ENCODE measurements around the gene MYO3A.

MYO3A gene, protein sequence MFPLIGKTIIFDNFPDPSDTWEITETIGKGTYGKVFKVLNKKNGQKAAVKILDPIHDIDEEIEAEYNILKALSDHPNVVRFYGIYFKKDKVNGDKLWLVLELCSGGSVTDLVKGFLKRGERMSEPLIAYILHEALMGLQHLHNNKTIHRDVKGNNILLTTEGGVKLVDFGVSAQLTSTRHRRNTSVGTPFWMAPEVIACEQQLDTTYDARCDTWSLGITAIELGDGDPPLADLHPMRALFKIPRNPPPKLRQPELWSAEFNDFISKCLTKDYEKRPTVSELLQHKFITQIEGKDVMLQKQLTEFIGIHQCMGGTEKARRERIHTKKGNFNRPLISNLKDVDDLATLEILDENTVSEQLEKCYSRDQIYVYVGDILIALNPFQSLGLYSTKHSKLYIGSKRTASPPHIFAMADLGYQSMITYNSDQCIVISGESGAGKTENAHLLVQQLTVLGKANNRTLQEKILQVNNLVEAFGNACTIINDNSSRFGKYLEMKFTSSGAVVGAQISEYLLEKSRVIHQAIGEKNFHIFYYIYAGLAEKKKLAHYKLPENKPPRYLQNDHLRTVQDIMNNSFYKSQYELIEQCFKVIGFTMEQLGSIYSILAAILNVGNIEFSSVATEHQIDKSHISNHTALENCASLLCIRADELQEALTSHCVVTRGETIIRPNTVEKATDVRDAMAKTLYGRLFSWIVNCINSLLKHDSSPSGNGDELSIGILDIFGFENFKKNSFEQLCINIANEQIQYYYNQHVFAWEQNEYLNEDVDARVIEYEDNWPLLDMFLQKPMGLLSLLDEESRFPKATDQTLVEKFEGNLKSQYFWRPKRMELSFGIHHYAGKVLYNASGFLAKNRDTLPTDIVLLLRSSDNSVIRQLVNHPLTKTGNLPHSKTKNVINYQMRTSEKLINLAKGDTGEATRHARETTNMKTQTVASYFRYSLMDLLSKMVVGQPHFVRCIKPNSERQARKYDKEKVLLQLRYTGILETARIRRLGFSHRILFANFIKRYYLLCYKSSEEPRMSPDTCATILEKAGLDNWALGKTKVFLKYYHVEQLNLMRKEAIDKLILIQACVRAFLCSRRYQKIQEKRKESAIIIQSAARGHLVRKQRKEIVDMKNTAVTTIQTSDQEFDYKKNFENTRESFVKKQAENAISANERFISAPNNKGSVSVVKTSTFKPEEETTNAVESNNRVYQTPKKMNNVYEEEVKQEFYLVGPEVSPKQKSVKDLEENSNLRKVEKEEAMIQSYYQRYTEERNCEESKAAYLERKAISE (N-terminal part only)

GRCh38 chr10:25933653-25934608 is at the start of gene MYO3A:
TSS of gene MYO3A (plus strand) at chr10:25934229. CDS start at chr10:25952111, 17,882 bp downstream.
- DNase-seq (ENCODE audit: low read depth in 3 of 3): no peak

- no peak for DNase-seq (ENCODE audit: low read depth in 3 of 3)
Measured at GRCh38 chr10:25888627-25889026, 45.4 kb upstream of the MYO3A start.

- DNase-seq (ENCODE audit: low read depth in 3 of 3): no peak
Measured at GRCh38 chr10:25890995-25891394, 43.0 kb upstream of the MYO3A start.

DNA sequence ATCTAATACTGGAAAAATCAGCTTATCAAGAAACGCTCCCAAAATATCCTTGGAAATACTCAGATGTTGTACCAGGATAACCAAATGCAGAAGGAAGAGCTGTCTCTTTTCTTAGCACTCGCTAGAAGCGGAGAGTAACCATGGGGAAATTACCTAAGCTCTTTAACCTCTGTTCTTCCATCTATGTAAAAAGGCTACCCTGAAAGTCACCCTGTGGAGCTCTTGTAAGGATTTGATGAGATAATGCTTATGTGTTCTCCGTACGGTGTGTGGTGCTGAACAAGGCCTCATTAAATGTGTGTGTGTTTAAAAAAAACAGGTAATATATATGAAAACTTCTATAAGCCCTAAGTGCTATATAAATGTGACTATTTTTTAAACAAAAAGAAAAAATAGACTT is 38.2 kb upstream of the MYO3A start:
- no peak for DNase-seq (ENCODE audit: low read depth in 3 of 3)

DNA sequence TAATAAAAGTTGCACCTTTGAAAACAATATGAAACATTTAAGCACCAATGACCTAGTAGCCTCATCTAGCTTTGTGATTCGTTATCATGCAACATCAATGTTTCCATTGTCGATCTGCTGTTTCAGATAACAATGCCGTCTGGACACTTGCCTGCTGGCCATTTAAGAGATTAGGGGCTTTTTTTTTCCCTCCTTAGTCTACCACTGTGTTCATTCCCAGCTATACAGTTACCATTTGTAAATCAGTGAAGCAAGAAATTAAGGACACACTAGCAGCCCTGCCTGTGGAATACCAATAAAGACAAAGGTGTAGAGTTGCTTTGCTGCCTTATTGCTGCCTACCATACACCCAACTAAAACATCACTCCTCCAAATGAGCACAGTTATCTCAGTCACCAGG is 37.6 kb upstream of the MYO3A start:
- no peak for DNase-seq (ENCODE audit: low read depth in 3 of 3)

DNA sequence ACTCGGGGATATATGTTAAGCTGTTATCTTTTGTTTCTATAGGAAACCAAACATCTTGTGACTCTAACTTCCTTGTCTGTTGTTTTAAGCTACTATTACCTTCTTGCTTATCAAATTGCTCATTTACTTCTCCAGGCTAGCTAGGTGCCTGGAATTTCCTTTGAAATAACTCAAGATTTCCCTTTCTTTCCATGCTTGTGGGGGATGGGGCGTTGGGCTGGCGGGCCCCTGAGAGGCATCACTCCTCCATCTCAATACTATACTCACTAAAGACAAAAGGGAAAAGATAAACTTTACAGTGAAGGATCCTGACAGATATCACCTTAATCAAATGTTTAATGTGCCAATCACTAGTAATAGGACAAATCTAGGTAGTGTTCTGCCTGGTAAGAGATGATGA is 34.7 kb upstream of the MYO3A start:
- no peak for DNase-seq (ENCODE audit: low read depth in 3 of 3)

DNA sequence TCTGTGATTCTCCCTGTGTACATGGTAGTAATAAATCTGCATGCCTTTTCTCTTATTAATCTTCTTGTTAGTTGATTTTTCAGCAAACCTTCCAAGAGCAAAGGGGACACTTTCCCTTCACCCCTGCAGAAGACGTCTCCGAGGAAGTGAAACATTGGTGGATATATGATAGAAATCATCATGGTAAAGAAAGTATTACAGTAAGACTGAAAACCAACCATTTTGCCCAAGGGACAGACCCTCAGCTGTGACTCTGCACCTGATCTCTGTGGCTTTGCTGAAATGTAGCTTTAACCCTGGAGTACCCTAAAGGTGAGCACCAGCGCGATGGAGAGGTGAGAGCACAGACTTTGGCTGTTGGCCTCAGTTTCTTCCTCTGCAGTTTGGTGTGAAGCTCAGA is 32.8 kb upstream of the MYO3A start:
- no peak for DNase-seq (ENCODE audit: low read depth in 3 of 3)

DNA sequence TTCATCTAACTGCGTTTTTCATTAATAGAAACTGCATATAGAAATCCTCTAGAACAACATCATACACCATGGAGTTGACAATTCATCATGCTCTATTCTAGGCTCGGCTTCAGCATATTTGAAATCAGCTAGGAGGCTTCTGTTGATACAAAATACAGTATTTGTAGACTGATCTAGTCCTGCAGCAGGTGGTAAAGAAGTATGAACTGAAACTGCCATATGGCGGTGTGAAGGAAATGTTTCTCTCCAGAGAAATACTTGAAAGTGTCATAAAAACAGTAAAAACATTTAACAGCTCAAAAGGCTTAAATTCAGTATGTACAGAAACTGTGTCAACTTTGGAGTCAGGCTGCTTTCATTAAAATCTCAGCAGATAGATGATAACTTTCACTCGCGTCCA is 32.0 kb upstream of the MYO3A start:
- DNase-seq (ENCODE audit: low read depth in 3 of 3): no peak

DNA sequence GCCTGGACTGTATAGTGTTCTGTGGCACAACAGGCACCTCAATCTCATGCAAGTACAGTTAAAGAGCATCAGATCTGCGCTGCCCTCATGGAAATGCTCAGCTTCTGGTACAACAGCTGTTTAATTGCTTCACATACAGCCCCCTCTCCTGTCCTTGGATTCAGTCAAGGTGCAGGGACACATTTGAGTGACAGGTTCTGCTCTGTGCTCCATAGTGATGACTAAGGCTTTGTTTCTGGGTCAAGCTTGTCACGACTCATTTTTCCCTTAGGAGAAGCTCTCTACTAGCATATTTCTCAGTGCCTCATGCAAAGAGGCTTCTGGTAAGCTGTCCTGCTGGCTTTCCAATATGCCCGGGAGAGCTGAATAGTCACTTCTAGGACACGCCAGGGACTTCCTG is 26.8 kb upstream of the MYO3A start:
- DNase-seq (ENCODE audit: low read depth in 3 of 3): no peak

GRCh38 chr10:25912866-25913265 is 21.2 kb upstream of the MYO3A start:
- DNase-seq (ENCODE audit: low read depth in 3 of 3): no peak

DNA sequence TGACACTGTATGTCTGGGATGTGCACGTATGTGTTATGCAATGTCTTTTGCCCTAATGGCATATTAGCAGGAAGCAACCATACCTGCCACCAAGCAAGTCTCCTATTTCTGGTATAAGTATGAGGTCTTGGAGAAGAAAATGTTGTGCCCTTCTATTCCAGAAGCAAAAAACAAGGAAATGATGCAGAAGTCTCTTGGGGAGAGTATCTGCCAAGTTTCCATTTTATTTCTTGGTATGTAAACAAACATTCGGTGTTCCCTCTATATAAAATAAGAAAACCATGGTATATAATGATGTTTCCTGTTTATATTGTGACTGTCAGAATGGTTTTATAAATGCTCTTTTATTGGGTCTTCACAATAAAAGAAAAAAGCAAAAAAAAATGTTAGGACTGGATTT is 19.3 kb upstream of the MYO3A start:
- no peak for DNase-seq (ENCODE audit: low read depth in 3 of 3)

DNA sequence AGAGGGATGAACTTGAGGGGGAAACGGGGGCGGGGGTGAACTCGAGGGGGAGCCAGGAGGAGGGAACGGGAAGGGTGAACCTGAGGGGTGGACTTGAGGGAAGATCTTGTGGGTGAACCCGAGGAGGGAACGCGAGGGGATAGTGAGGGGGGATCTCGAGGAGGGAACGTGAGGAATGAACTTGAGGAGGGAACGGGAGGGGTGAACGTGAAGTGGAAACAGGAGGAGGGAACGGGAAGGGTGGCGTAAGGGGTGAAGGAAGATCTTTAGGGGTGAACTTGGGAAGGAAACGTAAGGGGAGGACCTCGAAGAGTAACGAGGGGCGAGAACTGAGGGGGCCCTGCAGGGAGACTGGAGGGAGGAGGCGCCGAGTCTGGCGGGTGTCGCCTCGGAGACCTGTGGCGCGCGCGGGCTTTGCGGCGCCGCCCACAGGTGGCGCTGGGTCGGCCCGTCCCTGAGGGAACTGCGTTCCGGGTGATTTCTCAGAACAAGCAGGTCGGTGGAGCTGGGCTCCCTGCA is 651 bp downstream of the MYO3A start:
- DNase-seq (ENCODE audit: low read depth in 3 of 3): peak in 1 of 3 donors; percentile 12

GRCh38 chr10:25938405-25938804 is 4.4 kb downstream of the MYO3A start:
- no peak for DNase-seq (ENCODE audit: low read depth in 3 of 3)

DNA sequence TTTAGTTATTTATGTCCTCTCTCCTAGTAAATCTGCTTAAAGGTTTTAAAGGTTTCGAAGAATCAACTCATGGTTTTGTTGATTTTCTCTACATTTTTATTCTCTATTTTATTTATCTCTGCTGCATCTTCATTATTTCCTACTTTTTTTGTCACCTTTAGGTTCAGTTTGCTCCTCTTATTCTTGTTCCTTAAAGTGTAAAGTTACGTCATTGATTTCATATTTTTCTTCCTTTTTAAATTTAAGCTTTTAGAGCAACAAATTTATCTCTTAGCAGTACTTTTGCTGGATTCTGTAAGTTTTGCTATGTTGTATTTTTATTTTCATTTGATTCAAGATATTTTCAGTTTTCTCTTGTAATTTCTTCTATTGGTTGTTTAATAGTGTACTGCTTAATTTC is 10.7 kb downstream of the MYO3A start:
- no peak for DNase-seq (ENCODE audit: low read depth in 3 of 3)

DNA sequence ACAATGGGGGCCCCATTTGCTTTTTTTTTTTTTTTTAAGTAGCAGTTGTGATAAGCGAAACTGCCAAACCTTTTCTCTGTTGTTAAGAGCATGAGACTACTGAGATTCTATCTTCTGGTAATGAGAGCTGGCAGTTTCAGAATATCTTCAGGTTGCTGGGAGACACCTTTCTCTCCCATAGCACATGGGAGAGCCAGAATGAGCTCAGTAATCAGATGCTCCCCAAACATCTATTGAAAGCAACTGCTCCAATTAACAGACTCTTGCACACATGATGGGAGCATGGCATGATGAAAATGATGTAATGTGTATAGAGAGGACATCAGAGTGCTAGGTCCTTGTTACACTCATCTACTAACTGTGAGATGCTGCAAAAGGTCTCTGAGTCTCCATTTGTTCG is 18.8 kb downstream of the MYO3A start:
- no peak for DNase-seq (ENCODE audit: low read depth in 3 of 3)

DNA sequence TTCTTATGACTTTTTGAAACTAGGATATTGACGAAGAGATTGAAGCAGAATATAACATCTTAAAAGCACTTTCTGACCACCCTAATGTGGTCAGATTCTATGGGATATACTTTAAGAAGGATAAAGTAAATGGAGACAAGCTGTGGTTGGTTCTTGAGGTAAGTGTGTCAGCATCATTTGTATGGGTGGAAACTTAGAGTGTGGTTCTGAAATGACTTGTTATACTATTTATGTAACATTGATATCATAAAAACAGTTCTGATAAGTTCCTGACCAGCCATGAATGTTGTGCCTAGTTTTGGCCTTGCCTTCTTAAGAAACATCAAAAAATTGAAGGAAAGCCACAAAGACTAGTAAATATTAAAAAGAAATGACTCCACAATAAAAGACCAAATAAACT is 20.8 kb downstream of the MYO3A start:
- no peak for DNase-seq (ENCODE audit: low read depth in 3 of 3)

DNA sequence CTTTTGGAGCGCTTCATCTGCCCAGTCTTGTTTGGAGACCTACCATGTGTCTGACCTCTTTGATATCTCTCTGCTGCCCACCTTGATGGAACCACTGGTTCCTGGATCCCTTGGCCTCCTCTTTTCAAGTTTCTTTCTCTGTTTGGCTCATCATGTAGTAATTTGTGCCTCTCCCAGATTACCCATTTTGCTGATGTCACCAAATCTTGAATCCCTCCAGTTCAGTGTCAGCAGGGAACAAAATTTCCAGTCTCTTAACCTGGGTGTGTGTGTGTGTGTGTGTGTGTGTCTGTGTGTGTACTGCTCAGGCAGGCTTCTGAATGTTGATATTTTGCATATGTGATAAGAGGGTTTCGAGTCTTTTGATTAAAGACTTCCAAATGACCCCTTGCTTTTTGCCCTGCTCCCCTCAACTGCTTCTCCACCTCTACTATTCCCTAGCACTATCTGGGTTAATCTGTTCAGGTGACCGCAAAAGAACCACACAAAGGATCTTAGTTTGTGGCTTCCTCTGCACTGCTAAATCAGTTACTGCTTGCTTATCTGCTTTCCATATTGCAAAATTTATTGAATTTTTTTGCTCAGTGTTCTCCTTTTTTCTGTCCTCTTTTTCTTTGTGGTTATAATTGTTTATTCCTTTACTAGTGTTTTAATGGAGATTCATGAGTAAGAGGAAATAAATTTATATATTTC is 25.7 kb downstream of the MYO3A start:
- DNase-seq (ENCODE audit: low read depth in 3 of 3): no peak

GRCh38 chr10:25965584-25965983 is 31.6 kb downstream of the MYO3A start:
- no peak for DNase-seq (ENCODE audit: low read depth in 3 of 3)

GRCh38 chr10:25966844-25967243 is 32.8 kb downstream of the MYO3A start:
- no peak for DNase-seq (ENCODE audit: low read depth in 3 of 3)

- no peak for DNase-seq (ENCODE audit: low read depth in 3 of 3)
Measured at GRCh38 chr10:25972631-25973030, 38.6 kb downstream of the MYO3A start.
